Esophagus squamous epithelium (tissue), 4 donors: Measurements from ENCODE around the gene OR8J1.

Experiments
- CTCF ChIP-seq, 6 experiments: fragments of 450-650 bp in 4 of 6; fragments of 200-600 bp in 2 of 6; sonication (generic) in 2 of 6; IDR thresholded peaks; one replicate each; pipeline ENCODE4 v1.5.1; 2016 to 2019; ENCODE audit warnings: antibody characterized with exemption in 6 of 6, mild to moderate bottlenecking in 4 of 6, moderate library complexity in 4 of 6
- POLR2A ChIP-seq, 4 donors: fragments of 450-650 bp; IDR thresholded peaks; one replicate each; pipeline ENCODE4 v1.6.1; 2017; ENCODE audit warnings: antibody characterized with exemption in 4 of 4, mild to moderate bottlenecking in 4 of 4, moderate library complexity in 3 of 4

- TF ChIP-seq CTCF (IDR thresholded peaks at IDR 0.05), result no peak
- no peak for TF ChIP-seq POLR2A (IDR thresholded peaks at IDR 0.05)
Observed at GRCh38 chr11:56331861-56332491, 22.1 kb upstream of the OR8J1 start.
